ENCODE results near the gene SCAMP5. TPM values are rescaled to one million over a fixed set of nuclear protein-coding genes. Genes with fewer than 3 reads are reported as not detected.

The SCAMP5 gene
- total RNA-seq, 3 donors from 2014 or later (not counting 1 experiment from before 2014, with no cell fraction given) = 0.09 to 2.7 (median 0.54) TPM

- Mint-ChIP-seq H3K4me1 (peaks cover 0 to 4% of the 10 kb centered on the region in 2 donors), H3K27me3 (ENCODE audit: low read depth in 2 of 2) (peaks cover 27% of the 10 kb centered on the region in 2 donors), H3K4me3 (no peak overlapping the region), H3K27ac (no peak overlapping the region), H3K36me3 (no peaks in the 10 kb centered on the region), H3K9me3 (no peaks in the 10 kb centered on the region)
- Histone ChIP-seq H3K4me3 (ENCODE audit: low read length) (no peak overlapping the region), H3K4me1 (ENCODE audit: control insufficient read depth, insufficient read depth, low read length) (peaks cover 1% of the 10 kb centered on the region), H3K27ac (ENCODE audit: low read length) (no peak overlapping the region), H3K36me3 (ENCODE audit: control insufficient read depth, insufficient read depth, low read length) (no peaks in the 10 kb centered on the region), H3K27me3 (ENCODE audit: control insufficient read depth, insufficient read depth, low read length) (peaks cover 17% of the 10 kb centered on the region), H3K9me3 (ENCODE audit: control insufficient read depth, insufficient read depth, low read length) (no peaks in the 10 kb centered on the region)
- 89% methylated on average over 6 of the region's 6 CpGs for WGBS (ENCODE audit: insufficient coverage)
- ATAC-seq (no peak), DNase-seq (no peak)
- intact Hi-C loops (cut with micrococcal nuclease) = no loop called here
- no peak for TF ChIP-seq CTCF (IDR thresholded peaks at IDR 0.05)
Observed at GRCh38 chr15:75001310-75001709, 5.9 kb downstream of the SCAMP5 start.

- H3K4me1 ChIP-seq (ENCODE audit: control insufficient read depth, insufficient read depth, low read length) = no peaks in the 10 kb centered on the region
- ATAC-seq (no peak), DNase-seq (no peak)
- Mint-ChIP-seq H3K4me1 (no peaks in the 10 kb centered on the region), H3K36me3 (no peaks in the 10 kb centered on the region), H3K27me3 (ENCODE audit: low read depth in 2 of 2) (peaks cover 16 to 20% of the 10 kb centered on the region in 2 donors), H3K9me3 (no peaks in the 10 kb centered on the region), H3K27ac (no peak overlapping the region), H3K4me3 (no peak overlapping the region)
- H3K9me3 ChIP-seq (ENCODE audit: control insufficient read depth, insufficient read depth, low read length) = no peaks in the 10 kb centered on the region
- H3K27ac ChIP-seq (ENCODE audit: low read length) = no peak overlapping the region
- H3K36me3 ChIP-seq (ENCODE audit: control insufficient read depth, insufficient read depth, low read length) = no peaks in the 10 kb centered on the region
- no peak for TF ChIP-seq CTCF (IDR thresholded peaks at IDR 0.05)
- intact Hi-C loops (cut with micrococcal nuclease) = no loop called here
- peaks cover 8% of the 10 kb centered on the region for H3K27me3 ChIP-seq (ENCODE audit: control insufficient read depth, insufficient read depth, low read length)
- no peak overlapping the region for H3K4me3 ChIP-seq (ENCODE audit: low read length)
- 87% methylated on average over 7 of the region's 7 CpGs for WGBS (ENCODE audit: insufficient coverage)
Observed at GRCh38 chr15:75002398-75002797, 7.0 kb downstream of the SCAMP5 start.

GRCh38 chr15:75007216-75007615, 11.9 kb downstream of the SCAMP5 start:
- H3K27me3 ChIP-seq (ENCODE audit: control insufficient read depth, insufficient read depth, low read length) = peaks cover 2% of the 10 kb centered on the region
- H3K27ac Mint-ChIP-seq = no peak overlapping the region
- H3K9me3 ChIP-seq (ENCODE audit: control insufficient read depth, insufficient read depth, low read length) = no peaks in the 10 kb centered on the region
- no peaks in the 10 kb centered on the region for H3K36me3 Mint-ChIP-seq
- H3K27me3 Mint-ChIP-seq (ENCODE audit: low read depth in 2 of 2) = peaks cover 6 to 17% of the 10 kb centered on the region in 2 donors
- DNase-seq (no peak), ATAC-seq (no peak)
- no peak for TF ChIP-seq CTCF (IDR thresholded peaks at IDR 0.05)
- no peak overlapping the region for H3K4me3 ChIP-seq (ENCODE audit: low read length)
- peaks cover 12% of the 10 kb centered on the region for H3K4me1 ChIP-seq (ENCODE audit: control insufficient read depth, insufficient read depth, low read length)
- no peak overlapping the region for H3K4me3 Mint-ChIP-seq
- no peak overlapping the region for H3K27ac ChIP-seq (ENCODE audit: low read length)
- no peaks in the 10 kb centered on the region for H3K36me3 ChIP-seq (ENCODE audit: control insufficient read depth, insufficient read depth, low read length)
- 75% methylated on average over 13 of the region's 13 CpGs for WGBS (ENCODE audit: insufficient coverage)
- intact Hi-C loops (cut with micrococcal nuclease) = no loop called here
- H3K4me1 Mint-ChIP-seq = no peaks in the 10 kb centered on the region
- no peaks in the 10 kb centered on the region for H3K9me3 Mint-ChIP-seq

- Histone ChIP-seq H3K27ac (ENCODE audit: low read length) (peak overlapping the region; percentile 30), H3K9me3 (ENCODE audit: control insufficient read depth, insufficient read depth, low read length) (no peaks in the 10 kb centered on the region), H3K4me1 (ENCODE audit: control insufficient read depth, insufficient read depth, low read length) (peaks cover 12% of the 10 kb centered on the region), H3K27me3 (ENCODE audit: control insufficient read depth, insufficient read depth, low read length) (peaks cover 2% of the 10 kb centered on the region), H3K4me3 (ENCODE audit: low read length) (no peak overlapping the region), H3K36me3 (ENCODE audit: control insufficient read depth, insufficient read depth, low read length) (no peaks in the 10 kb centered on the region)
- no peaks in the 10 kb centered on the region for H3K4me1 Mint-ChIP-seq
- no peak for TF ChIP-seq CTCF (IDR thresholded peaks at IDR 0.05)
- ATAC-seq (no peak), DNase-seq (no peak)
- no peaks in the 10 kb centered on the region for H3K36me3 Mint-ChIP-seq
- H3K27me3 Mint-ChIP-seq (ENCODE audit: low read depth in 2 of 2) = peaks cover 3 to 8% of the 10 kb centered on the region in 2 donors
- 43% methylated on average over 3 of the region's 5 CpGs for WGBS (ENCODE audit: insufficient coverage)
- no peaks in the 10 kb centered on the region for H3K9me3 Mint-ChIP-seq
- intact Hi-C loops (cut with micrococcal nuclease) = no loop called here
- H3K27ac Mint-ChIP-seq = no peak overlapping the region
- no peak overlapping the region for H3K4me3 Mint-ChIP-seq
Observed at GRCh38 chr15:75008221-75008625, 12.9 kb downstream of the SCAMP5 start.
